GM18498 (cell line): ENCODE data around the gene DLAT.
A peak's percentile ranks its signal among the peaks of the same experiment; 100 is the strongest.
"Not testable (repeated sequence)": the region's sequence is repeated elsewhere in the genome, so short reads cannot be mapped to it uniquely, and the experiment has no call there.

ENCODE experiments used
- ATAC-seq: cut with Tn5 transposase; IDR thresholded peaks from one replicate; pipeline ENCODE4 v1.9.1; 2021; ENCODE audit warnings: mild to moderate bottlenecking, moderate library complexity; ENCODE audit not compliant: unreplicated experiment

DLAT gene

GRCh38 chr11:112004389-112004788 is 20.8 kb upstream of the DLAT start:
- ATAC-seq: peak; percentile 87

DNA sequence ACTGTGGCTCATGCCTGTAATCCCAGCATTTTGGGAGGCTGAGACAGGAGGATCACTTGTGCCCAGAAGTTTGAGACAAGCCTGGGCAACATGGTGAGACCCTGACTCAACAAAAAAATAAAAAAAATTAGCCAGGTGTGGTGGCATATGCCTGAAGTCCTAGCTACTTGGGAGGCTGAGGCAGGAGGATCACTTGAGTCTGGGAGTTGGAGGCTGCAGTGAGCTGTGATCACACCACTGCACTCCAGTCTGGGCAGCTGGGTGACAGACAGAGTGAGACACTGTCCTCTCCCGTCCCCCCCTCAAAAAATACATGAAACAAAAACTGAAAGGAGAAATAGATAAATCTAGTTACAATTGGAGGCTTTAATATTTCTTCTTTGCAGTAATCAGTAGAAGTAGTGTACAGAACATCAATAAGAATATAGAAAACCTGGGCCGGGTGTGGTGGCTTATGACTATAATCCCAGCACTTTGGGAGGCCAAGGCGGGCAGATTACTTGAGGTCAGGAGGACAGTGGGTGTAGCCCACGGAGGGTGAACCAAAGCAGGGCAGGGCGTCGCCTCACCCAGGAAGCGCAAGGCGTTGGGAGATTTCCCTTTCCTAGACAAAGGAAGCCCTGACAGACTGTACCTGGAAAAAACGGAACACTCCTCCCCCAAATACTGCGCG is 19.6 kb upstream of the DLAT start:
- ATAC-seq: no peak

GRCh38 chr11:112006095-112006441 is 19.1 kb upstream of the DLAT start:
- ATAC-seq: not testable (repeated sequence)

DNA sequence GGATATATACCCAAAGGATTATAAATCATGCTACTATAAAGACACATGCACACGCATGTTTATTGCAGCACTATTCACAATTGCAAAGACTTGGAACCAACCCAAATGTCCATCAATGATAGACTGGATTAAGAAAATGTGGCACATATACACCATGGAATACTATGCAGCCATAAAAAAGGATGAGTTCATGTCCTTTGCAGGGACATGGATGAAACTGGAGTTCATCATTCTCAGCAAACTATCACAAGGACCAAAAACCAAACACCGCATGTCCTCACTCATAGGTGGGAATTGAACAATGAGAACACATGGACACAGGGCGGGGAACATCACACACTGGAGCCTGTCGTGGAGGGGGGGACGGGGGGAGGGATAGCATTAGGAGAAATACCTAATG is 13.8 kb upstream of the DLAT start:
- not testable (repeated sequence) for ATAC-seq

- ATAC-seq: no peak
These were observed 12.3 kb upstream of the DLAT start for GRCh38 chr11:112012874-112013273.

DNA sequence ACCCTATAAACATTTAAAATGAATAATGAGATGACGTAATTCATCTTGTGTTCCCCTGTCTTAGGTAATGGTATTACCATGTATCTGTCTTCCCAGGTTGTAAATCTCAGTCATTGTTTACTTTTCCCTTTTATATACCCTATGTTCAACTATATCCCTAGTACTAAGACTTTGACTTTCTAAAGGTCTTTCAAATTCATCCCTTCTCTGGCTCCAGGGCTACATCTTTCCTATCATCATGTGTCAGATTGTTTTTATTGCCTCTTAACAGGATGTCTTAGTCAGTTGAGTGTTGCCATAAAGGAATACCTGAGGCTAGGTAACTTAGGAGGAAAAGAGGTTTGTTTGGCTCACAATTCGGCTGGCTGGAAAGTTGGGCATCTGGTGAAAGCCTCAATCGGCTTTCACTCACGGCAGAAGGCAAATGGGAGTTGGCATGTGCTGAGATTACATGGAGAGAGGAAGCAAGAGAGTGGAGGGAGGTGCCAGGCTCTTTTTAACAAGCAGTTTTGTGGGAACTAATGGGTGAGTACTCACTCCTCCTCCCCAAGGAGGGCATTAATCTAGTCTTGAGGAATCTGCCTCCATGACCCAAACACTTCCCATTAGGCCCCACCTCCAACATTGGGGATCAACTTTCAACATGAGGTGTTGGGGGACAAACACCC is 11.6 kb upstream of the DLAT start:
- ATAC-seq: no peak

DNA sequence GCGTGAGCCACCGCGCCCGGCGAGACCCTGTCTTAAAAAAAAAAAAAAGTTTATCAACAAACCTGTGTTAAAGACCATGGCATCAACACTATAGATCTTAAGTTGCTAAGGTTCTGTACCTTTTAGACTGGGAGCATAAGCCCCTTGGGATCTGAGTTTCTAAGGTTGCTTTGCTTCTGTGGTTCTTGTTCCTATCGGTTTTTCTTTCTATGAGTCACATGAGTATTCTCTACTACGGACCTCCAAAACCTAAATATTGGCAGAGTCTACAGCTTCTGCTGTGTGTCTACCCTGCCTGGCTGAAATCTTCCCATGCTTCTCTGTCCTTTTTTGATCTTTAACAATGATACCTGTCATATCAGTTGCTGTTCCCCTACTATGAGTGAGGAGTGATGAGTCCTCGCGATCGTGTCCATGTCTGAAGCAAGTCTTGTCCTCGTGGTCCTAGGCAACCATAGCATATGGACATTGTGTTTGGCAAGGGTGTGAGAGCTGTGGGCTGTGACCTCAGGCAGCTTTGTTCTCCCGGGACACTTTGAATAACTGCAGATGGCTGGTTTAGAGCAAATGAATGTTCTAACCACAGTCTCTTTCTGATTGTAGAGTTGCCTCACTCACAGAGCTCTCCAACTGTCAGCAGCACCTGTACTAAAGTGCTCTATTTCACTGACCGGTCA is 9.0 kb upstream of the DLAT start:
- peak; percentile 82 for ATAC-seq

GRCh38 chr11:112016765-112017376 is 8.3 kb upstream of the DLAT start:
- peak; percentile 66 for ATAC-seq

DNA sequence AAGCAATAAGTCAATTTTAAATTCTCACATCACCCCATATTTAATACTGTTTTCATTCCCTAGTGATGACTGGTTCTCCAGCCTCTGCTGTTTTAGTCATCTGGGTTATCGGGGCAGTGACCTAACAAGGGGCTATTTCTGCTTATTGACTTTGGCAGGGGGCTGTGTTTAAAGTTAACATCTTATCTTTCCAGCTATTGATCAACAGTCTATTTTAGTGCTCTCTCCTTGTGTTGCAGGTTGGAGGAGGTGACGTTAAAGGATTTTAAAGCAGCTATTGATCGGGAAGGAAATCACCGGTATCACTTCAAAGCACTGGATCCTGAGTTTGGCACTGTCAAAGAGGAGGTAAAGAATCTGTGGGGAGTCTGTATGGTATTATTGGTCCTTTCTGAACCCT is 7.7 kb upstream of the DLAT start:
- no peak for ATAC-seq

DNA sequence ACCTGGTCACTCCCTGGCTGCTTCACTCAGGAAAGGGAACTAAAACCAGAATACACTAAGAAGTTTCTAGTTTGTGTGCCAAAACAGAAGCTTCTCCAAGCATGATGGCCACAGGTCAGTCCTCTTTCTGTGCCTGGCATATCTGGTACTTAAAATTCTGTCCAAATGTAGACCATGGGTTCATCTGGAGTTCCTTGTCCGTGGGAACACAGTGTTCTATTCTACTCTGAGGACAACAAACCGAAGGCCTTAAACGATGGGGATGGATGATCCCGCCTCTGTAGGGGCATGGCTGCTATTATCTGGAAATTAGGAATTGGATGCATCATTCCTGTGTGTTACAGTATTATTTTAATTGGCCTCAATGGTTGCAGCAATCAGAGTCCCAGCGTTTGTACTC is 6.1 kb upstream of the DLAT start:
- no peak for ATAC-seq

DNA sequence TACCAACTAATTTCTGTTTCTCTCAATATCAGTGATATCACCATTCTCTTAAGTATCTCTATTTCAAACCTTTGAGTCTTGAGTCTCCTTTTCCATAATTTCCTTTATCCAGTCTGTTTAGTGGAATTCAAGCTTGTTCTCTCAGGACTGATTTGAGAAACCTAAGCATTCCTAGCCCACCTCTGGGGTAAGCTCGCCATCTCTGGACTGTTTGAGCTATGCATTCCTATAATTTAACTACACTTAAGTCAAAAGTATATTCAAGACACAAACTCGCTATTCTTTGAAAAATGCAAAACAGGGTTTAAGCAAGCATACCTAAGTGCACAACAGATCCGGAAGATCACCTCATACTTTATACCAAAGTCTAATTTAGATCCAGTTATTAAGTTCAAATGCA is 2.1 kb upstream of the DLAT start:
- no peak for ATAC-seq

DNA sequence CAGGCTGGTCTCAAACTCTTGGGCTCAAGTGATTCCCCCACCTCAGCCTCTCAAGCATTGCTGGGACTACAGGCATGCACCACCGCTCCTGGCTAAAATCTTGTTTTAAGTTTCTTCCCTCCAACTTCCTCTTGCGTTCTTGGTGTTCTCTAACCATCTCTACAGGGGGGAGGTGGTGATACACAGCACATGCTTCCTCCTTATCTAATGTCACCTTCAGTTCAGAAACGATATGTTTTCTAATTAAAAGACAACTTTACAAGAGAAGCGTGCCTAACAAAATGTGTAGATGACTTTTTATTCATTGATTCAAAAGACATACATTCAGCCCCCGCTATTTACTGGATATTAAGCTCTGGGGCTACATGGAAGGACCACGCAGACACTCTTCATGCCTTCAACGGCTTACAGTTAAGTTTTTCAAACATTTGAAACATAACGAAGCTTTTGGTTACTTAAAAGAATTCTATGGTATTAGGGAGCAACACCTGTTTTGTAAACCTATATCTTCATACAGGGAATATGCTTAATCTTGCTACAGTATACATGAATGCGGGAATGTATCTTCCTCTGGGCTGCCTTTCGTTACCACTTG is 933 bp upstream of the DLAT start:
- ATAC-seq: peak; percentile 36

GRCh38 chr11:112025707-112026106 is 499 bp downstream of the DLAT start:
- peak; percentile 3 for ATAC-seq

- ATAC-seq: not testable (repeated sequence)
These were observed 1.7 kb downstream of the DLAT start for GRCh38 chr11:112026784-112027410.

GRCh38 chr11:112029460-112029859 is 4.3 kb downstream of the DLAT start:
- no peak for ATAC-seq

DNA sequence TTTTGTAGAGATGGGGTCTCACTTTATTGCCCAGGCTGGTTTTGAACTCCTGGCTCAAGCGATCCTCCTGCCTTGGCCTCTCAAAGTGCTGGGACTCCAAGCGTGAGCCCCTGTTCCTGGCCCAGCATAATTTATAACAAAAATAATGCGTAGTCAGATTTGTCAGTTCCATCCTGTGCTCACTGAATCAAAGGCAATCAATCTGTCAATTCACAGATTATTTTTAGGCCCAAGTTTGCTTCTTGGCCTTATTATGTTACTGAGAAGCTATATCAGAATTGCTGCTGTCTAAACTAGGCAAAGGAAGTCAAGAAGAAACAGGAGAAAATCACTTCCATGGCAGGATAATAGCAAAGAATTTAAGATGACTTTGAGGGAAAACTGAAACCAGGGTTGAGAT is 8.7 kb downstream of the DLAT start:
- ATAC-seq: no peak

- ATAC-seq: no peak
These were observed 12.3 kb downstream of the DLAT start for GRCh38 chr11:112037527-112037926.

DNA sequence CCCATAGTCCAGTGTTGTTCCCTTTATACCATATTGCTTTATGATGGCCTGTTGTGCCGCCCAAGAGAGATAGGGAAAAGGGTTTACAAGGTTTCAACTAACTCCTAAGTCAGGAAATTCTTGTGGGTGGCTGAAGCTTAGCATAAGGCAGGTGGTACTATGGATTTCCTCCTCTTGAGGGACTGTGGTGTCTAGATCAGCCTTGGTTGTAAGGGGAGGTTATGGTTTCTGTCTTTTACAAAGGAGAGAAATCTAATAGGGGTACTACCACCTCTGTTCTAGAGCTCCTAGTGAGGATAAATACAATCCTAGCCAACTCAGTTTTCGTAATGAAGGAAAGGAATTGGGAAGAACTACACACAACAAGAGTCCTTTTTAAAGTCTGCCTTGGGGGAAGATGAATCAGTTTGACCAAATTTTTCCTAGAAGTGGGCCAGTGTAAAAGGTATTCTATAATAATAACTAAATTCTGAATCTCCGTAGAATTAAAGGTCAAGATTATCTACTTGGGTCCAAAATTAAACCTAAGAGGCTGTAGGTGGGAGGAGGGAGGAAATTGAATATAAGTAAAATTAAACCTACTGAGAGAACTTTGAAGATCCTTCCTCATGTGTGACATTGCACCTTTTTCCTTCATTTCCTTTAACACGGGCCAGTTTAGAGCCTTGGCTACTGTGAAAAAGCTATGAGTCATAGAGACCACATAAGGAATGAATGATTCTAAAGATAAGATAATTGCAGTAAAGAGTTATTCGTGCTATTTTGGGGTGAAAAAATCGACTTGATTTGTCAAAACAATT is 17.2 kb downstream of the DLAT start:
- no peak for ATAC-seq

GRCh38 chr11:112042961-112043304 is 17.7 kb downstream of the DLAT start:
- no peak for ATAC-seq

- no peak for ATAC-seq
These were observed 19.8 kb downstream of the DLAT start for GRCh38 chr11:112044961-112045360.
